Activated naive CD4-positive, alpha-beta T cell treated with anti-CD3 and anti-CD28 coated beads, Interleukin-2, amount 50 U/mL, for 16 hours (primary cell): ENCODE data around the gene LDLRAD4.

ENCODE experiments used
- DNase-seq: peaks from one replicate; pipeline ENCODE4 v3.0.0-alpha.2; 2020

The LDLRAD4 gene

GRCh38 chr18:13376298-13376840 is 157.8 kb downstream of the LDLRAD4 start:
- DNase-seq = peak; percentile 52

DNA sequence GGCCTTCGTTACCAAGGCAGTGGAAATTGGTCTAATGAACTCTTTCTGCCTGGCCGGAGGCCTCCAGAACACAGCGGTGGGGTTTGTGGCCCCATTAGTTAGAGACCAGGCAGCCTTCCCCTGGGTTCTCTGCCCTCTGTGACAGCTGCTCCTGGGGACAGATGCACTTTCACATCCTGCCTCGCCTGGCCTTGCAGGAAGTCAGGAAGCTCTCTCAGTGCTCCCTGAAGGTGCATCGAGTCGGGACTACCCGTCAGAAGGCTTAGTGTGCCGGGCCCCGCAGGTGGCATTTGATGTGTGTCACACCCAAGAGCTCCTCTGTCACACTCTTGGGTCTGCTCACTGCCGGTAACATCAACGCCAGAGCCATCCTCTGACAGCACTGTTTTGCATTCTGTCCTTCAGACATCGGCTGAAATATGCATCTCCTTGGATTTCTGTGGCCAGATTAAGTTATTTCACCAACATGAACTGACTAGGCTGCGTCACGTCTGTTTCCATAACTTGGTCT is 158.3 kb downstream of the LDLRAD4 start:
- peak; percentile 67 for DNase-seq

DNA sequence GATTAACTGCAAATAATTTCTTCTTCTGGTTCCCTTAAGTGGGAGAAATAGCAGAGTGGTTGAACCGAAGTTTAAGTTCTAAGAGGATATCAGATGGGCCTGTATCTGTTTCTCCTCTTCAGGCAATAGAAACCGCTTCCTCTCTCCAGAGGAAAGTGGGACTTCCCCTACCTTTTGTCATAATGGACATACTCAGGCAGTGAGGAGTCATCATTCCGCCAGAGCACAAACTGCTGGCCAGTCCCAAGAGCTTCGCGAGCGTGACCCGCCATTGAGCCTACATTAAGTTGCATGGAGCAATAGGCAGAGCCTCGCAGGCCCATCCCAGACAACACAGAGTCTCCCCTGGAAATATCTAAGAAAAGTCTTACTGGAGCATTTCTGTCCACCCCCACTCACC is 158.9 kb downstream of the LDLRAD4 start:
- DNase-seq = no peak

DNA sequence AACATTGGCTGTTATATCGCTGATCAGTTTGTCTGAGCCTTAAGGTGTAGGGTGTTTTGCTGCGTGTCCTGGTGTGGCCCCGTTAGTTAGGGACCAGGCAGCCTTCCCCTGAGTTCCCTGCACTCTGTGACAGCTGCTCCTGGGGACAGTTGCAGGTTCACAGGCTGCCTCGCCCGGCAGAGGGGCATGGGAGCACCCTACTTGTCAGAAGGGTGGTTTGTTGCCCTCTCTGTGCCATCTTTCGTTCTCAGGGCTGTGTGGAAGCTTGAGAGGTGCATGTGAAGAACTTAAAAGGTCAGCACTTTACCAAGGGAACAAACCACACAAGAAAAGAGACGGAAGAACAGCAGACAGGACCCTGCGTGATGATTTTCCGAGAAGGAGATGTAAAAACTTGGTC is 159.6 kb downstream of the LDLRAD4 start:
- DNase-seq = no peak

DNA sequence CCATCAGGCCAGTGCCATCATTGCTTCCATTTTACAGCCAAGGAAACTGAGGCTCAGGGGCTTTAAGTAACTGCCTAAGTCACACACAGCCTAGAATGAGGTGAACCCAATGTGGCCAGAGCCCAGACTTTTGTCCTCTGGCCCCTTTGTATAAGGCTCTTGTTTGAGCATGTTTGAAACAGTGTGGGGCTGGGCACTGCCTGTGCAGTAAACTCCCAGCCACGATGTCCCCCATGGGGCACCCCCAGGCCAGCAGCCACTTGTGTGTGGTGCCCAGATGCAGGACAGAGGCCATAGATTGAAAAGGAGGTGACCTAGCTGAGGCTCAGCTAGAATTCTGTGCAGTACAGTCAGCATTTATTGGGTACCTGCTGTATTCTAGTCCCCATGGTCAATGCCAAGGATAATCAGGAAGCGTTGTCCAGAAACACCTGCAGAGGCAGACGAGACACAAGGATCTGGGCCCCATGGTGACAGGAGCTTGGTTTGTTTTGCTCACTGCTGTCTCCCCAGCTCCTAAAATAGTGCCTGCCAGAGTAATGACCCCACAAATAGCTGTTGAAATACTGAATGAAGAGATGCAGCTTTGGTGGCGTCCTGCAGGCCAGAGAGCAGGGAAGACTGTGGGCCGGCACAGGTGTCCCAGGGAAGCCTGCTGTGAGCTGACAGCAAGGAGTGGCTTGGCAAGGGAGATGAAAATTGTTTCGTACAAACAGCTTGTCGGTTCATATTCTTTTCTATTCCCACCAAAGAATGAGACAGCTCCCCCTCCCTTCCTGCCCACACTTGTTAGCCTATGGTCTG is 160.7 kb downstream of the LDLRAD4 start:
- DNase-seq = no peak

DNA sequence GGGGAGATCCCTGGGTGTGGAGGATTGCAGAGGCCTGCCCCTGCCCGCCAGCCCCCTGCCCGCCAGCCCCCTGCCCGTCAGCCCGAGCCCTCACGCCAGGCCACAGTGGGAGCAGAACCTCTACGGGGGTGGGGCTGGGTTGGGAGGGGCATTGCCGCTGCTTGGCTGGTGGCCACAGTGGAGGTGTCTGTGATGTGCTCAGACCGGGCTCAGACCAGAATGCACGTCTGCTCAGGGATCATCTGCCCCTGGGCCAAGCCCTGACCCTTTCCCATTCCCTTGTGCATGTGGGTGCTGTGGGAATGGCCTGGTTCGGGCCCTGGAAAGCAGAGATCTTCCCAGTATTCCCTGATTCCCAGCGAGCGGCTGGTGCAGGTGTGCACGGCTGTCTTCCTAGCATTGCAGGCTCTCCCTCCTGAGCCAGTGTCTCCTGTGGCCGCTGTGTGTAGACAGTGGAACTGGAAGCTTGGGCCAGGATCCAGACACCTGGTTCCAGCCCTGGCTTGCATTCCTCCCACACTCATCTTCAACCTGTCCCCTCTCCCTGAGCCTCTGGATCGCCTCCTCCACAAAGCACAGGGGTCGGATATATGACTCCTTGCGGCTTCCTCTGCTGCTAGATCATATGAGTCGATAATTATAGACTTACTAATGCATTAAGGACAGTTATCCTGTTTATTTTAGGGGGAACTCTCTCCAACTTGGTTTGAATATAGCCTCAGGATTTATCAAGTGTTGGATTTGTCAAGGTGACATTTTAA is 161.6 kb downstream of the LDLRAD4 start:
- no peak for DNase-seq

- DNase-seq = no peak
Measured at GRCh38 chr18:13380691-13381070, 162.1 kb downstream of the LDLRAD4 start.

GRCh38 chr18:13381331-13381730 is 162.8 kb downstream of the LDLRAD4 start:
- DNase-seq = no peak

GRCh38 chr18:13381944-13382365 is 163.4 kb downstream of the LDLRAD4 start:
- no peak for DNase-seq

DNA sequence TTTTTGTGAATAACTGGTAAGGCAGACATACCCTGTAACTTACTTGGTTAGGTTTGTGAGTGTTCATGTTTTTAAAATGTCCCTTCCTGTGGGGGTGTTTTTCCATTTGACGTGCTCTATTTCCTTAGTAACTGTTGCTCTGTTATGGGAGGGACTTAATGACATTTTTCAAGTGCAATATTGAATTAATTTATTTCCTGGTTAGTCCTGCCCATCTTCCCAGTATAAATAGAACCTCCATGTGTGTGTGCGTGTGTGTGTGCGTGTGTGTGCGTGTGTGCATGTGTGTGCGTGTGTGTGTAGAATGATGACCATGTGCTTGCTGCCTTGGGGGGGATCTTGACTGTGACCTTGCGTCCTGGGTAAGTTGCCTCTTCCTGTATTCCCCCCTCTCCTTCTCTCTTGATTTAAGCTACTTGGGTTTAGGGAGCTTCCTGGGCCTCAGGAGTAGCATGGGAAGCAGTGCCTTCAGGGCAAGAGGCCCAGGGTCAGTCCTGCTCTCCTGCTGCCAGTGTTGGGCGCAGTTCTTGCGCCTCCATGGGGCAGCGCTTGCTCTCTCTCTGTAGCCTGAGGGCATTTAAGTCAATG is 163.9 kb downstream of the LDLRAD4 start:
- no peak for DNase-seq

GRCh38 chr18:13382954-13383827 is 164.6 kb downstream of the LDLRAD4 start:
- DNase-seq = no peak

DNA sequence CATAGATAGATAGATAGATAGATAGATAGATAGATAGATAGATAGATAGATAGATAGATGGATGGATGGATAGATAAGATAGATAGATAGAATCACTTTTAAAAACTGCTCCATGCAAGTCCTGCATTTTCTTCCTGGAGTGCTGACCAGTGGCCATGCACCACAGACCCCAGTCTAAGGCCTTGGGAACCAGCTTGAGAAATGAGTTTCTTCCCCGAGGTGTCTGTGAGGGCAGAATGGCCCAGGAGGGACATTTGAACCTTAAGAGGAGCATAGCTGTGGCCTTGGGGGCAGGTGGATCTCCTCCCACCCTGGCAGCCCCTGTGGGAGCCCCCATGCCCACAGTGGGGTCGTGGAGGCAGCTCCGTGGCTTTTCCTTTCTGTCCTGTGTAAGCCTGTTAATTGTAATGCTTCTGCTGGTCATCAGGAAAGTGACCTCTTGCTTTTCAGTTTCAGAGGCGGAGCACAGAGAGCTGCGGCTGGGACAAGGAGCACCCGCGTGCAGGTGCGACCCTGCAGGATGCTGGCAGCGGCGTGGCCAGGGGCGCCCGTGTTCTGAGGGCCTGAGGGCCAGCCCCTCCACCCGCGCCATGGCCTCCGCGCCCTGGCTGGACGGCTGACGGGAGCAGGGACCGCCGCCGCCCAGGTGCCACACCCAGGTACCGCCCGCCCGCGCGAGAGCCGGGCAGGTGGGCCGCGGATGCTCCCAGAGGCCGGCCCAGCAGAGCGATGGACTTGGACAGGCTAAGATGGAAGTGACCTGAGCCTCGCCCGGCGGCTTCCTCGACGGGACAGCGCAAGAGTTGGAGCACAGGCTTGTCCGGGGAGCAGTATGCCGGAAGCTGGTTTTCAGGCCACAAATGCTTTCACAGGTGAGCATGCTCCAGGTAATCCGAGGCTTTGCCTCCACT is 168.6 kb downstream of the LDLRAD4 start:
- no peak for DNase-seq

GRCh38 chr18:13387855-13388548 is 169.4 kb downstream of the LDLRAD4 start:
- DNase-seq = no peak

- DNase-seq = no peak
Measured at GRCh38 chr18:13388586-13389490, 170.3 kb downstream of the LDLRAD4 start.

- DNase-seq = no peak
Measured at GRCh38 chr18:13389491-13390131, 171.1 kb downstream of the LDLRAD4 start.

GRCh38 chr18:13390196-13390595 is 171.6 kb downstream of the LDLRAD4 start:
- no peak for DNase-seq

GRCh38 chr18:13390711-13391110 is 172.2 kb downstream of the LDLRAD4 start:
- DNase-seq = no peak

GRCh38 chr18:13392029-13392750 is 173.6 kb downstream of the LDLRAD4 start:
- DNase-seq = no peak
